H1 (cell line): ENCODE data around the gene CD79A. TPM values are rescaled to one million over a fixed set of nuclear protein-coding genes. Genes with fewer than 3 reads are reported as not detected.

Experiments
- CTCF ChIA-PET: fragments of 300-600 bp; sonication (Branson Sonifier 250); formaldehyde crosslinking; loops from one replicate; lab custom pipeline; 2021; ENCODE audit not compliant: partially characterized antibody; lab: Charles Lee
- POLR2A ChIA-PET: fragments of 300-600 bp; sonication (Branson Sonifier 250); formaldehyde crosslinking; loops from one replicate; lab custom pipeline; 2021; ENCODE audit warnings: inconsistent platforms; ENCODE audit not compliant: partially characterized antibody; lab: Charles Lee
- DNase-seq, 2 experiments: peaks; one replicate each; pipeline versions ENCODE4 v3.0.0 to v3.0.0-alpha.2; 2010 to 2022; ENCODE audit warnings: low spot score in 2 of 2, low read depth in 1 of 2, mixed read lengths in 1 of 2
- FAIRE-seq: peaks from 2 replicates; lab custom pipeline; 2011; peaks lifted over from hg19 to GRCh38; lab: Jason Lieb, UNC
- H2AFZ ChIP-seq: 2 replicates; pipeline ENCODE4 v1.8.1; 2012; ENCODE audit warnings: low read length, inconsistent platforms
- H2AK5ac ChIP-seq: 2 replicates; pipeline ENCODE4 v1.6.1; 2013; ENCODE audit warnings: low read depth, low read length
- H2BK120ac ChIP-seq: replicated peaks from 2 replicates; pipeline ENCODE3; 2013; ENCODE audit warnings: low read depth, low read length, inconsistent platforms
- H2BK12ac ChIP-seq: 2 replicates; pipeline ENCODE4 v1.6.1; 2013; ENCODE audit warnings: low read depth, low read length
- H2BK15ac ChIP-seq: 2 replicates; pipeline ENCODE4 v1.6.1; 2013; ENCODE audit warnings: low read length
- H2BK20ac ChIP-seq: 2 replicates; pipeline ENCODE4 v1.6.1; 2013; ENCODE audit warnings: low read length
- H2BK5ac ChIP-seq: 2 replicates; pipeline ENCODE4 v1.6.1; 2013; ENCODE audit warnings: low read depth, low read length
- H3K14ac ChIP-seq: 2 replicates; pipeline ENCODE4 v1.6.1; 2013; ENCODE audit warnings: inconsistent platforms; ENCODE audit not compliant: insufficient read length
- H3K18ac ChIP-seq: 2 replicates; pipeline ENCODE4 v1.6.1; 2013; ENCODE audit warnings: low read length; ENCODE audit errors: extremely low read depth
- H3K23ac ChIP-seq: 2 replicates; pipeline ENCODE4 v1.6.1; 2013; ENCODE audit warnings: inconsistent platforms; ENCODE audit not compliant: insufficient read length
- H3K23me2 ChIP-seq: 2 replicates; pipeline ENCODE4 v1.6.1; 2013; ENCODE audit warnings: low read depth, low read length
- H3K27ac ChIP-seq: 2 replicates; pipeline ENCODE4 v1.6.1; 2011; ENCODE audit warnings: low read depth, low read length, inconsistent platforms
- H3K27me3 ChIP-seq, 4 experiments: replicated peaks in 1 of 4; 1 replicate in 1 of 4; 2 replicates in 3 of 4; pipeline versions ENCODE4 v1.6.1 to v1.8.1; 2011 to 2013; ENCODE audit warnings: low read length in 3 of 4, mild to moderate bottlenecking in 3 of 4, inconsistent platforms in 2 of 4, mixed read lengths in 2 of 4, moderate library complexity in 1 of 4; ENCODE audit not compliant: control insufficient read depth in 3 of 4, insufficient read depth in 3 of 4; ENCODE audit errors: extremely low read depth in 1 of 4
- H3K36me3 ChIP-seq, 4 experiments: 2 replicates each; pipeline versions ENCODE4 v1.6.1 to v1.8.1; 2011 to 2013; ENCODE audit warnings: mild to moderate bottlenecking in 4 of 4, low read length in 3 of 4, moderate library complexity in 2 of 4, control low read depth in 1 of 4, inconsistent platforms in 1 of 4; ENCODE audit not compliant: insufficient read depth in 4 of 4, control insufficient read depth in 2 of 4
- H3K4ac ChIP-seq: replicated peaks from 2 replicates; pipeline ENCODE3; 2013; ENCODE audit warnings: low read length, low read depth, mixed read lengths, inconsistent platforms; ENCODE audit not compliant: insufficient read length
- H3K4me1 ChIP-seq, 4 experiments: replicated peaks in 1 of 4; 1 replicate in 1 of 4; 2 replicates in 3 of 4; pipeline versions ENCODE4 v1.6.1 to v1.8.1; 2011 to 2013; ENCODE audit warnings: low read length in 3 of 4, inconsistent platforms in 2 of 4, mixed read lengths in 1 of 4; ENCODE audit not compliant: insufficient read depth in 4 of 4, control insufficient read depth in 3 of 4
- H3K4me2 ChIP-seq, 2 experiments: 2 replicates each; pipeline versions ENCODE4 v1.6.1 to v1.8.1; 2011 to 2013; ENCODE audit warnings: low read depth in 2 of 2, low read length in 2 of 2, control low read depth in 1 of 2, inconsistent platforms in 1 of 2, mild to moderate bottlenecking in 1 of 2; ENCODE audit not compliant: insufficient read depth in 1 of 2
- H3K4me3 ChIP-seq, 4 experiments: fragments of 200-600, 300-600 bp in 1 of 4; sonication (generic), shearing (Covaris generic), sonication (Bioruptor Twin) in 1 of 4; 2 replicates each; pipeline versions ENCODE4 v1.5.1 to v1.8.1; 2011 to 2016; ENCODE audit warnings: low read length in 4 of 4, low read depth in 3 of 4, control low read depth in 2 of 4, inconsistent platforms in 2 of 4, mild to moderate bottlenecking in 2 of 4, mixed read lengths in 1 of 4, moderate library complexity in 1 of 4; ENCODE audit not compliant: insufficient read depth in 2 of 4; ENCODE audit errors: extremely low read depth in 1 of 4
- H3K56ac ChIP-seq: replicated peaks from 2 replicates; pipeline ENCODE3; 2013; ENCODE audit warnings: low read depth, mild to moderate bottlenecking, mixed read lengths, low read length, inconsistent platforms; ENCODE audit not compliant: insufficient read length
- H3K79me1 ChIP-seq: 2 replicates; pipeline ENCODE4 v1.6.1; 2013; ENCODE audit warnings: low read depth, low read length, control low read depth
- H3K79me2 ChIP-seq, 2 experiments: 2 replicates each; pipeline versions ENCODE4 v1.6.1 to v1.8.1; 2012 to 2013; ENCODE audit warnings: low read length in 2 of 2, mild to moderate bottlenecking in 2 of 2, inconsistent platforms in 1 of 2; ENCODE audit not compliant: insufficient read depth in 2 of 2, control insufficient read depth in 1 of 2
- H3K9ac ChIP-seq, 4 experiments: replicated peaks in 1 of 4; 1 replicate in 1 of 4; 2 replicates in 3 of 4; pipeline versions ENCODE4 v1.6.1 to v1.8.1; 2011 to 2013; ENCODE audit warnings: low read depth in 3 of 4, low read length in 3 of 4, control low read depth in 2 of 4, mild to moderate bottlenecking in 2 of 4, moderate library complexity in 2 of 4, inconsistent platforms in 1 of 4; ENCODE audit errors: extremely low read depth in 1 of 4
- H3K9me3 ChIP-seq, 2 experiments: 2 replicates each; pipeline versions ENCODE4 v1.6.1 to v1.8.1; 2012 to 2013; ENCODE audit warnings: mild to moderate bottlenecking in 2 of 2, moderate library complexity in 2 of 2, control low read depth in 1 of 2, inconsistent platforms in 1 of 2, low read depth in 1 of 2, low read length in 1 of 2, mixed read lengths in 1 of 2; ENCODE audit not compliant: insufficient read depth in 2 of 2
- H4K20me1 ChIP-seq, 2 experiments: replicated peaks in 1 of 2; 2 replicates each; pipeline versions ENCODE3 to v1.8.1; 2011 to 2013; ENCODE audit warnings: inconsistent platforms in 2 of 2, low read length in 2 of 2, mild to moderate bottlenecking in 1 of 2; ENCODE audit not compliant: insufficient read depth in 2 of 2, control insufficient read depth in 1 of 2
- H4K5ac ChIP-seq: 2 replicates; pipeline ENCODE4 v1.6.1; 2013; ENCODE audit warnings: low read length, low read depth, mixed read lengths, inconsistent platforms; ENCODE audit not compliant: insufficient read length
- H4K8ac ChIP-seq: 2 replicates; pipeline ENCODE4 v1.8.0; 2013; ENCODE audit warnings: mild to moderate bottlenecking, moderate library complexity, low read length, inconsistent platforms; ENCODE audit not compliant: insufficient read depth; ENCODE audit errors: extremely low read depth
- H4K91ac ChIP-seq: replicated peaks from 2 replicates; pipeline ENCODE3; 2013; ENCODE audit warnings: low read length, mixed read lengths, inconsistent platforms; ENCODE audit not compliant: insufficient read length
- ASH2L ChIP-seq: fragments of 200-600, 300-600 bp; sonication (generic); IDR thresholded peaks from one replicate; pipeline ENCODE4 v1.7.1; 2017; ENCODE audit warnings: low read length
- BCL11A ChIP-seq, 2 experiments: IDR thresholded peaks; one replicate each; pipeline ENCODE4 v1.6.1; 2011; ENCODE audit warnings: low read depth in 2 of 2, low read length in 2 of 2, mild to moderate bottlenecking in 2 of 2
- CBX5 ChIP-seq: fragments of 300-800, 300-1000 bp; sonication (generic); IDR thresholded peaks from 2 replicates; pipeline ENCODE4 v1.7.1; 2016; ENCODE audit warnings: antibody characterized with exemption, low read length, low read depth
- CEBPB ChIP-seq: IDR thresholded peaks from 2 replicates; pipeline ENCODE4 v1.6.1; 2012; ENCODE audit warnings: low read depth, low read length
- CREB1 ChIP-seq: IDR thresholded peaks from 2 replicates; pipeline ENCODE4 v1.6.1; 2012; ENCODE audit warnings: inconsistent platforms
- NRF1 ChIP-seq: IDR thresholded peaks from 2 replicates; pipeline ENCODE4 v1.6.1; 2011; ENCODE audit warnings: mild to moderate bottlenecking, low read depth, low read length, improper control_type of control experiment
- SIX5 ChIP-seq: IDR thresholded peaks from 2 replicates; pipeline ENCODE4 v1.6.1; 2011; ENCODE audit warnings: mild to moderate bottlenecking, low read depth, low read length
- SP1 ChIP-seq: IDR thresholded peaks from 2 replicates; pipeline ENCODE4 v1.6.1; 2011; ENCODE audit warnings: low read depth, low read length
- TAF7 ChIP-seq: optimal IDR thresholded peaks from 2 replicates; pipeline ENCODE3; 2011; ENCODE audit warnings: low read depth, mild to moderate bottlenecking, inconsistent platforms, low read length, moderate library complexity, borderline replicate concordance
- WGBS, 2 experiments: shearing (Covaris generic) in 1 of 2; methylation state at CpG; one replicate each; pipeline versions ENCODE4 v1.1.6 to v1.1.7; 2013 to 2015; ENCODE audit warnings: low lambda C conversion rate in 2 of 2, mixed read lengths in 2 of 2, inconsistent platforms in 1 of 2, low coverage in 1 of 2, missing lambda C conversion rate in 1 of 2; ENCODE audit not compliant: insufficient replicate concordance in 2 of 2, insufficient coverage in 1 of 2, insufficient read length in 1 of 2; ENCODE audit errors: extremely low coverage in 1 of 2, missing lambda C conversion rate in 1 of 2; 5-methylcytosine and 5-hydroxymethylcytosine counted together
- polyA plus RNA-seq, 7 experiments: library from polyadenylated mRNA; depleted of rRNA in 3 of 7; stranded (reverse) in 5 of 7; unstranded in 2 of 7; fragments of >200 nt in 5 of 7; fragments of 200-250 nt in 2 of 7; gene quantifications; 1 replicate in 5 of 7; 2 replicates in 1 of 7; 4 replicates in 1 of 7; pipeline versions ENCODE4 v1.2.1 to v1.2.3, GENCODE V29; 2011 to 2013; ENCODE audit warnings: missing spikeins in 2 of 7, mixed read lengths in 2 of 7
- total RNA-seq: library from RNA; stranded (reverse); fragmentation: NEBNext Ultra II Directional; extraction: Animal tissue kit (Norgen Biotek cat#: 25700); gene quantifications from 2 replicates; pipeline ENCODE4 v1.2.1, GENCODE V29; 2021
- TF ChIP-seq, protein P1 (sequence below), 3 experiments: IDR thresholded peaks; 1 replicate in 2 of 3; 2 replicates in 1 of 3; pipeline versions ENCODE4 v1.5.1 to v1.6.1; 2011; ENCODE audit warnings: low read length in 3 of 3, mild to moderate bottlenecking in 3 of 3, inconsistent platforms in 2 of 3, low read depth in 1 of 3, moderate library complexity in 1 of 3; ENCODE audit not compliant: insufficient read depth in 1 of 3; ENCODE audit errors: control extremely low read depth in 1 of 3
- TF ChIP-seq, protein P2 (sequence below): IDR thresholded peaks from 2 replicates; pipeline ENCODE4 v1.6.1; 2012; ENCODE audit warnings: inconsistent platforms

CD79A gene
- total and polyA plus RNA-seq, 2 of the 8 experiments (the other 6 are each of a cell fraction or from before 2014, with no cell fraction given) = 0.54 to 0.77 TPM

DNA sequence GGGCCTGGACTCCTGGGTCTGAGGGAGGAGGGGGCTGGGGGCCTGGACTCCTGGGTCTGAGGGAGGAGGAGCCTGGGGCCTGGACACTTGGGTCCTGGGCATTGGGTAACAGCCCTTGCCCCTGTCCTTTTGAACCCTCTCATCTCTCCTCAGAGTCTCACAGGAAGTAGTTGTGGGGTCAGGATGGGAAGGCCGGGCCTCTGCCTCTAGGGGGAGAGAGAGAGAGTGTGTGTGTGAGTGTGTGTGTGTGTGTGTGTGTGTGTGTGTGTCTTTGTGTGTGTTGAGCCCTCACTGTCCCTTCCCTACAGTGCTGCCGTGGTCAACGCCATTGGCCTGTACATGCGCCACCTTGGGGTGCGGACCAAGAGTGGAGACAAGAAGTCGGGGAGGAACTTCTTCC is 16.8 kb downstream of the CD79A start:
- TF ChIP-seq, protein P1, sequence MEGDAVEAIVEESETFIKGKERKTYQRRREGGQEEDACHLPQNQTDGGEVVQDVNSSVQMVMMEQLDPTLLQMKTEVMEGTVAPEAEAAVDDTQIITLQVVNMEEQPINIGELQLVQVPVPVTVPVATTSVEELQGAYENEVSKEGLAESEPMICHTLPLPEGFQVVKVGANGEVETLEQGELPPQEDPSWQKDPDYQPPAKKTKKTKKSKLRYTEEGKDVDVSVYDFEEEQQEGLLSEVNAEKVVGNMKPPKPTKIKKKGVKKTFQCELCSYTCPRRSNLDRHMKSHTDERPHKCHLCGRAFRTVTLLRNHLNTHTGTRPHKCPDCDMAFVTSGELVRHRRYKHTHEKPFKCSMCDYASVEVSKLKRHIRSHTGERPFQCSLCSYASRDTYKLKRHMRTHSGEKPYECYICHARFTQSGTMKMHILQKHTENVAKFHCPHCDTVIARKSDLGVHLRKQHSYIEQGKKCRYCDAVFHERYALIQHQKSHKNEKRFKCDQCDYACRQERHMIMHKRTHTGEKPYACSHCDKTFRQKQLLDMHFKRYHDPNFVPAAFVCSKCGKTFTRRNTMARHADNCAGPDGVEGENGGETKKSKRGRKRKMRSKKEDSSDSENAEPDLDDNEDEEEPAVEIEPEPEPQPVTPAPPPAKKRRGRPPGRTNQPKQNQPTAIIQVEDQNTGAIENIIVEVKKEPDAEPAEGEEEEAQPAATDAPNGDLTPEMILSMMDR (IDR thresholded peaks at IDR 0.05; ENCODE audit: control extremely low read depth in 1 of 3, insufficient read depth in 1 of 3, low read depth in 1 of 3, low read length in 3 of 3) = peak; percentile 10 to 53 (median 45); a peak in 3 of 4 replicates
- TF ChIP-seq NRF1 = no peak
- TF ChIP-seq SIX5 = no peak
- no peak for TF ChIP-seq CBX5
- TF ChIP-seq TAF7 = no peak
- no peak for TF ChIP-seq SP1
- TF ChIP-seq ASH2L = no peak
- TF ChIP-seq CREB1 = 0 out of 2 replicates have a peak, but pooled peaks have one; percentile 12
- TF ChIP-seq, protein P2, sequence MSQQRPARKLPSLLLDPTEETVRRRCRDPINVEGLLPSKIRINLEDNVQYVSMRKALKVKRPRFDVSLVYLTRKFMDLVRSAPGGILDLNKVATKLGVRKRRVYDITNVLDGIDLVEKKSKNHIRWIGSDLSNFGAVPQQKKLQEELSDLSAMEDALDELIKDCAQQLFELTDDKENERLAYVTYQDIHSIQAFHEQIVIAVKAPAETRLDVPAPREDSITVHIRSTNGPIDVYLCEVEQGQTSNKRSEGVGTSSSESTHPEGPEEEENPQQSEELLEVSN = no peak
- TF ChIP-seq CEBPB = no peak
- no peak for TF ChIP-seq BCL11A (IDR thresholded peaks at IDR 0.05; ENCODE audit: low read depth in 2 of 2, low read length in 2 of 2)
- DNase-seq = no peak
- H4K20me1 ChIP-seq = peaks cover 0 to 5% of the 10 kb centered on the region in 2 experiments

More for the DNA sequence above, 16.8 kb downstream of the CD79A start:
- Histone ChIP-seq H4K91ac (no peak overlapping the region), H3K23ac (no peak overlapping the region), H3K79me1 (no peaks in the 10 kb centered on the region), H2AFZ (no peak overlapping the region), H2BK5ac (no peak overlapping the region), H3K23me2 (no peaks in the 10 kb centered on the region), H3K18ac (no peak overlapping the region), H2BK12ac (no peak overlapping the region), H2BK15ac (no peak overlapping the region), H3K79me2 (no peaks in the 10 kb centered on the region), H4K5ac (no peak overlapping the region), H3K4ac (no peak overlapping the region), H2BK120ac (no peak overlapping the region), H2AK5ac (no peak overlapping the region), H3K4me3 (no peak overlapping the region), H3K9me3 (no peaks in the 10 kb centered on the region), H2BK20ac (no peak overlapping the region), H3K14ac (no peak overlapping the region), H4K8ac (no peak overlapping the region), H3K4me2 (no peak overlapping the region), H3K56ac (no peak overlapping the region), H3K27me3 (no peaks in the 10 kb centered on the region), H3K9ac (no peak overlapping the region), H3K36me3 (peaks cover 0 to 4% (median 2%) of the 10 kb centered on the region in 4 experiments; a peak in 4 of 8 replicates), H3K4me1 (peaks cover 0 to 5% (median 1%) of the 10 kb centered on the region in 4 experiments; a peak in 1 of 7 replicates), H3K27ac (no peak overlapping the region)
- FAIRE-seq = no peak
- POLR2A ChIA-PET = interaction anchor here (0.7 to 2.7 kb wide), 2 partner anchors 10 to 12 kb away, joined by 3 to 14 read pairs; no protein-coding TSS in a partner anchor
- CTCF ChIA-PET = interaction anchor here (0.9 to 2.5 kb wide), 2 partner anchors 13 to 20 kb away, joined by 3 to 11 read pairs; no protein-coding TSS in a partner anchor
- 88% methylated on average over 6 of the region's 6 CpGs; no CpG with 5 or more reads in 1 of the 2 experiments for WGBS, 2 experiments
